HT1080 (cell line): ENCODE results near the gene GSTM5. TPM values are rescaled to one million over a fixed set of nuclear protein-coding genes. Genes with fewer than 3 reads are reported as not detected.
"Not testable (repeated sequence)": the region's sequence is repeated elsewhere in the genome, so short reads cannot be mapped to it uniquely, and the experiment has no call there.

ENCODE experiments used
- DNase-seq: peaks from one replicate; pipeline ENCODE4 v3.0.0-alpha.2; 2015; ENCODE audit warnings: low read depth
- total RNA-seq: library from RNA; depleted of rRNA; stranded (reverse); fragments of >200 nt; shearing (Covaris generic); gene quantifications from 2 replicates; pipeline ENCODE4 v1.2.3, GENCODE V29; 2014

GSTM5 gene
- total RNA-seq, 1 experiment from 2014 or later, result not detected

DNA sequence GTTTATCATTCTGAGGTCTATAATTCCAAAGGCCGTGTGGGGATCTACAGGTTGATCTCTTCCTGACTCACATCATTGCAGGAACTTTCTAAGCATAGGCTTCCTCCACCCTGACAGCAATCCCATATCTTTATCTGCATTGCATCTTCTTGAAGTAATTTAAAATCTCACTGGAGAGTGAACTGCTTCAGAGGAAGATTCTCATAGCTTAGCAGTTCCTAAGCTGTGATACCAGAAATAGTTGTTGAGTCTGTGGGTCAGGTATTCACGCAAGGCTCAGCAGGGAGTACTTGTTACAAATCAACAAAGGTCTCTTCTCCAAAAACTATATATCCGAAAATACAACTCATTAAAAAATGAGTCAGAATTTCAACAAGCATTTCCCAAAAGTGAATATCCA is 16.9 kb upstream of the GSTM5 start:
- not testable (repeated sequence) for DNase-seq

GRCh38 chr1:109697066-109697465 is 15.0 kb upstream of the GSTM5 start:
- no peak for DNase-seq

DNA sequence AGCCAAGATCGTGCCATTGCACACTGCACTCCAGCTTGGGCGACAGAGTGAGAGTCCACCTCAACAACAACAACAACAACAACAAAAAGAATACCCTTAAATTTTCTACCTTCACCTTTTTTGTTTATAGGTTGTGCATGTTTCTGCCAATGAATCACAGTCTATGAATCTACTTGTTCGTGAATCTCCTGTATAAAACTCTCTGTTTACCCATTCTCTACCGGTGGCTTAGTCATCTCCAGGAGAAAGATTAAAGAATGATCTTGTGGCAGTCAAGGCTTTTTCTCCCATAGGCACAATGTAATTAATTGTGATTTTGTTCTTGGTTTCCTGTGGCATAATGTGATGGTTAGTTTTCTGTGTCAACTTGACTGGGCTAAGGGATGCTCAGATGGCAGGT is 14.2 kb upstream of the GSTM5 start:
- not testable (repeated sequence) for DNase-seq

- not testable (repeated sequence) for DNase-seq
Measured at GRCh38 chr1:109702940-109703339, 9.1 kb upstream of the GSTM5 start.

- DNase-seq, result no peak
Measured at GRCh38 chr1:109704173-109704572, 7.9 kb upstream of the GSTM5 start.

DNA sequence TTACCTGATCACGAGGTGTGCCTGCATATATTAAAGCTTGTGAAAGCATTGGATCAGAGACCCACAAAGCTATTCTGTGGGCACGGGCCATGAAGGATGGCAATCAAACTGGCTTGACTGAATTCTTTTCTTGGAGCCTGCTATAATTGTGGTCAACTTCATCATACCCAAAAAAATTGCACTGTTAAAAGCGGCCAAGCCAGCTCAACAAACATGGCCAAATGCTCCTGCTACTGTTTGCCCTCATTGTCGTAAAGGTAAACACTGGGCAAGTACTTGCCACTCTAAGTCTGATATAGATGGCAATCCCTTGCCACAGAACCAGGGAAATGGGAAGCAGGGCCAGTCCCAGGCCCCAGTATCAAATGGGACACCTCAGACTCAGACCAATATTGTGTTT is 6.6 kb upstream of the GSTM5 start:
- DNase-seq, result no peak

DNA sequence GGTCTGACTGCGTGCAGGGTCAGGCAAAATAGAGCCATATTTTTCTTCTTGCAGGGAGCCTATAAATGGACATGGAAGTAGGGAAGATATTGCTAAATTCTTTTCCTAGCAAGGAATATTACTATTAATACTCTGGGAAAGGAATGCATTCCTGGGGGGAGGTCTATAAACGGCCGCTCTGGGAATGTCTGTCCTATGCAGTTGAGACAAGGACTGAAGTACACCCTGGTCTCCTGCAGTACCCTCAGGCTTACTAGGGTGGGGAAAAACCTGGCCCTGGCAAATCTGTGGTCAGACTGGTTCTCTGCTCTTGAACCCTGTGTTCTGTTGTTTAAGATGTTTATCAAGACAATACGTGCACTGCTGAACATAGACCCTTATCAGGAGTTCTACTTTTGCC is 3.1 kb upstream of the GSTM5 start:
- not testable (repeated sequence) for DNase-seq

DNA sequence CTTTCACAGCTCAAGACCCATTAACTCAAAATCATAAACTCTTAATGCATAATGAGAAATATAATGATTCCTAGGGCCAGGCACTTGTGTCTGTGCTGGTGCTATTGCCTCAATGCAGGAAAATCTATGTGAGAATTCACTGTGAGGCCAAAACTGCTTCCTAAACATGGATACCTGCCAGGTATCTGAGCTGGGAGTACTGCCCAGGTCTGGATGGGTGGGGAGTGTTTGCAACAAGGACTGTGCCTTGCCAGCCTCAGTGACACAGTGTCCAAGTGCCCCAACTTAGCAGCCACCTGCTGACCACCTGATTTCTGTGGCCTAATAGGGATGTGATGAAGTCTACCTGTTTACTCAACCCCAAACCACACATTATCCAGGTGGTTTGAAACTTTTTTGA is 2.2 kb upstream of the GSTM5 start:
- DNase-seq, result not testable (repeated sequence)

DNA sequence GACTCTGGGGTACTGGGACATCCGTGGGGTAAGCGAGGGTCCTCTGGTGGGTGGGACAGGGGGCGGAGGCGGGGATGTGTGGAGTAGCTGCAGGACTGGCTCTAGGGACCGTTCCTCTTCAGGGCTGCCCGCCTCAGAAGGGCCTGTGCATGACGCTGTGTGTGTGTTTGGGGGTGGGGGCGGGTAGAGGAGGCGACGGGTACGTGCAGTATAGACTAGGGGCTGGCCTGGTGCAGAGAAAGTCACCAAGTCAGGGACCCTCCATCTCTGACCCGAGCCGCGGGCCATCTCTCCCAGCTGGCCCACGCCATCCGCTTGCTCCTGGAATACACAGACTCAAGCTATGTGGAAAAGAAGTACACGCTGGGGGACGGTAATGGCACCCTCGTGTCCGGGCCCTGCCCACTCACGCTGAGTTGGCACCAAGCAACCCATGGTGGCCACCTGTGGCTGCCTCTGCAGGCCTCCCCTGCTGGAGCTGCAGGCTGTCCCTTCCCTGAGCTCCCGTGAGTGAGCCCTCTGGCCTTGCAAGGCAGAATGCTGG is 342 bp downstream of the GSTM5 start:
- no peak for DNase-seq

DNA sequence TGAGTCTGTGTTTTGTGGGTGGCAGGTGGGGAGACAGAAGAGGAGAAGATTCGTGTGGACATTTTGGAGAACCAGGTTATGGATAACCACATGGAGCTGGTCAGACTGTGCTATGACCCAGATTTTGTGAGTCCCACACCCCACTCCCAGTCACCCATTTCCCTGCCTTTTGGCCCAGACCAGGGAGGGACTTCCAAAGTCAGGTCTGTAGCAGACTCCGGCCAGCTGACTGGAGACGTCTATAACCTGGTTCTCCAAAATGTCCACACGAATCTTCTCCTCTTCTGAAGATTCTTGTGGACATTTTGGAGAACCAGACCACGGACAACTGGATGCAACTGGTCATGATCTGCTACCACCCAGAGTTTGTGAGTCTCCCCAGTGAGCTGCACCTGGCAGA is 1.6 kb downstream of the GSTM5 start:
- no peak for DNase-seq

DNA sequence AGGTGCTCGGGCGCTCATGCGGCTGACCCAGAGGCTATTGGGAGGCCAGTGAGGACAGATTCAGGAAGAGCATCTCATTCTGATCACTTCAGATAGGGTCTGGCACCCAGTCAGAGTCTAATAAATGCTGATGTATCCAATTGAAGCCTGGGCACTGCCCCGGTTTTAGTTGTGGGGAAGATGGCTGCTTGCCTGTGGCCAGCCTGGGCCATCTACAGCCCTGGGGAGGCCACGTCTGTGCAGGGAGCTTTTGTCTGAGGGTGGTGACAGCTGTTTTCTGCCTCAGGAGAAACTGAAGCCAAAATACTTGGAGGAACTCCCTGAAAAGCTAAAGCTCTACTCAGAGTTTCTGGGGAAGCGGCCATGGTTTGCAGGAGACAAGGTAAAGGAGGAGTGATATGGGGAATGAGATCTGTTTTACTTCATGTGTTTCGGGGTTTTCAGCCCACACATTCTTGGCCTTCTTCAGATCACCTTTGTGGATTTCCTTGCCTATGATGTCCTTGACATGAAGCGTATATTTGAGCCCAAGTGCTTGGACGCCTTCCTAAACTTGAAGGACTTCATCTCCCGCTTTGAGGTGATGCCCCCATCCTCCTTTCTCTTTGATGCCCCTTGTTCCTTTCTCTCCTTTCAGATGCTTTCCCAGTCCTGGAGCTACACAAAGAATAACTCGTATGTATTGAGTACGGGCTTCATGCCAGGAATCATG is 2.8 kb downstream of the GSTM5 start:
- DNase-seq, result no peak

- DNase-seq, result no peak
Measured at GRCh38 chr1:109716121-109716520, 4.1 kb downstream of the GSTM5 start.

GRCh38 chr1:109716570-109717090 is 4.6 kb downstream of the GSTM5 start:
- DNase-seq, result no peak

GRCh38 chr1:109717729-109718128 is 5.7 kb downstream of the GSTM5 start:
- DNase-seq, result no peak

GRCh38 chr1:109718495-109718894 is 6.4 kb downstream of the GSTM5 start:
- peak; percentile 56 for DNase-seq

DNA sequence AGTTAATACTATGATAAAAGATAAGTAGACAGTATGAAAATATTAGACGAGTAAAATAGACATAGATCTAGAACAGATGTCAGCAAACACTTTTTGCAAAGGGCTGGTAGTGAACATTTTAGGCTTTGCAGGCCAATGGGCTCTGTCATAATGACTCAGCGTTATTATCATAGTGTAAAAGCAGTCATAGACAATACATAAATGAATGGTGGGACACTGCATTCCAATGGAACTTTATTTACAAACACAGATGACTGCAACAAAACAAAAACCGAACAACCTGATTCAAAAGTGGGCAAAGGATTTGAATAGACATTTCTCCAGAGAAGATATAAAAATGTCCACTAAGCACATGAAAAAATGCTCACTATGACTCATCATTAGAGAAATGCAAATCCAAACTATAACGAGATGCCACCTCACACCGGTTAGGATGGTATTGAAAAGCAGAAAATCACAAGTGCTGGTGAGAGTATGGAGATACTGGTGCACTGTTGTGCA is 7.3 kb downstream of the GSTM5 start:
- DNase-seq, result peak; percentile 62

DNA sequence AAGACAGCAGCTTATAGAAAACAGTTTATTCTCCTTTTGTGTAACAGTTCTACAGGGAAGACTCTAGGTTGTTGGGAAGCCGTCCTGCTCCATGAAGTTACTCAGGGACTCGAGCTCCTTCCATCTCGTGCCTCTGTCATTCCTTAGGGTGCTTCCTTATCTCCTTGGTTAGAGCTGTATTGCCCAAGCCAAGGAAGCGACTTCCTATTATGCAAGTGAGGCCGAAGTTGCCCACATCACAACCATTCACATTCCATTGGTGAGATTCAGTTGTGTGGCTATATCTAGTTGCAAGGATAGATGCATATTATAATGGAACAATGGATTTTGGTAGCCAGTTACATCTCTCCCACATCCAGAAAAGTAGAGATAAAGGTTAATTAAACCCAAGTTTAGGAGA is 9.0 kb downstream of the GSTM5 start:
- DNase-seq, result no peak

DNA sequence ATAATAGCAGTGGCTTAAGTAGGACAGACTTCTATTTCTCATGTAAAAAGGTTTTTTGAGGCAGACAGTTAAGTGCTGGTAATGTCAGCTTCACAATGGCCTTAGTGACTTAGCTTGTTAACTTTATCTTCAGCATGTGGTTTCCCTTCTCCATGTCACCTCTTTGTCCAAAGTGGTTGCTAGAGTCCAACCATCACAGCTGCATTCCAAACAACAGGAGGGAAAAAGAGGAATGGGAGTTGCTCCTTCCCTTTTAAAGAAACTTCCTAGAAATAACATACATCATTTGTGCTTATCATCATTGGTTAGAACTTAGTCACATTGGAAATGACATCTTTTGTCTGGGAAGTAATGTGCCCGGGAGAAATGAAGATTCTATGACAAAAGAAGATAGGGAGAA is 9.9 kb downstream of the GSTM5 start:
- DNase-seq, result no peak

DNA sequence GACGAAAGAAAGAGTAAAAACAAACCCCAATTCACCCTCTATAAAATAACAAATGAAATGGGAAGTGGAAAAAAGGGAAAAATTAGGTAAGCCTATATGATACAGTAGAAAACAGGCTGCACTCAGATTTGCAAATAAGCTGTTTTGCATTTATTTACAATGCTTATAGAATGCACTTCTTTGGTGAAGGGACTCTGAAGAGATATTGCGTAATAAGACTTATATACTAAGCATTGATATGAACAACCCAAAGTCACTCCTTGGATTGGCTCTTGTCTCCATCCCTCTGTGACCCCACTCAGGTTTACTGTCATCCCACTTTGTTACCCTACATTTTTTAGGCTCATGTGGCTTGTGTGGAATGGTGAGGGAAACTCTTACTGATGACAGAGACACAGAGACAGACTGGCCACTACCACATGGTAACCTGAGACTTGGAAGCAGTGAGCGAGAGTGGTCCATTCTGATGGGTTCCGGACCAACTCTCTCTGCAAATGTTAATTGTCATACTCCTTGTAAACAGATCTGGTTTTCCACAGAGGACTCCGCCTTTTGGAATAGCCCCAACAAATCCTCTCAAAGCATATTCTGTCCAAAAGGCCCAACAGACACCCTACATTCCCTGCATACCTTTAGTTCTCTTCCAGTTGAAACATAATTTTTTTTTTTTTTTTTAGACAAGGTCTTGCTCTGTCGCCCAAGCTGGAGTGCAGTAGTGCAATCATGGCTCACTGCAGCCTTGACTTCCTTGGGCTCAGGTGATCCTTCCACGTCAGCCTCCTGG is 11.0 kb downstream of the GSTM5 start:
- DNase-seq, result no peak

- DNase-seq, result no peak
Measured at GRCh38 chr1:109724933-109725332, 12.9 kb downstream of the GSTM5 start.

DNA sequence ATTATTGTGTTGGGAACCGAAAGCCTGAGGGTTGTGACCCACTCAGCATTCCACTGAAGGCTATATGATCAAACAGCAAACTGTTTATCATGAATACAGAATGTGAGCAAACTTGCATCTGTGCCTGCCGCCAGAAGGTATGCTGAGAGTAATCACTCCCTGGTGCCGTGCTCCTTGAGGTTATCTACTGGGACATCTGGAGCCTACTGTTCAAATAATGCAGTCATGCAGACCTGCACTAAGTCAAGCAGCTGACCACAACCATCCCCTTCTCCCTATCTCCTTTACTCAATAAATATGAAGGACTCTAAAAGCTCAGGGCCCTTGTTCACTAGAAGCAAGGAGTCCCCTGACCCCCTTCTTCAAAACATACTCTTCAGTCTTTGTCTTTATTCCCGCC is 13.5 kb downstream of the GSTM5 start:
- DNase-seq, result no peak

DNA sequence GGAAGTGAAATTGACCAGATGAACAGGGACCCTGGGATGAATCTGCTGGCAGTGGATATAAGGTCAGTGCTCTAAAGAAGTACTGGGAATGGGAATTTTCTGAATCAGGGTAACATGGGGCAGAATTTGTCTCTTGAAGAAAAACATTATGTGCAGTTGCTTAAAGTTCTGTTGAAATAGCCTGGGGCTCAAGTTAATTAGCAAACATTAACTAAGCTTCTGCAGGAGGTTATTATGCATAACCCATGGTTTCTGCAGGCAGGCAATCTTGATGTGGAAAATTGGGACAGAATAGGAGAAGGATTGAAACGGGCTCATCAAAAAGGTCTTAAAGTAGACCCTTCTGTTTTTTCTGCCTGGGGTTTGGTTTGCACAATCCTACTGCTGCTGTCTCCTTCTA is 14.0 kb downstream of the GSTM5 start:
- DNase-seq, result no peak
